Measurements from ENCODE around the gene CYP2W1. TPM values are rescaled to one million over a fixed set of nuclear protein-coding genes. Genes with fewer than 3 reads are reported as not detected.
A peak's percentile ranks its signal among the peaks of the same experiment; 100 is the strongest.

The CYP2W1 gene
- total RNA-seq, 1 experiment from 2014 or later: not detected

DNA sequence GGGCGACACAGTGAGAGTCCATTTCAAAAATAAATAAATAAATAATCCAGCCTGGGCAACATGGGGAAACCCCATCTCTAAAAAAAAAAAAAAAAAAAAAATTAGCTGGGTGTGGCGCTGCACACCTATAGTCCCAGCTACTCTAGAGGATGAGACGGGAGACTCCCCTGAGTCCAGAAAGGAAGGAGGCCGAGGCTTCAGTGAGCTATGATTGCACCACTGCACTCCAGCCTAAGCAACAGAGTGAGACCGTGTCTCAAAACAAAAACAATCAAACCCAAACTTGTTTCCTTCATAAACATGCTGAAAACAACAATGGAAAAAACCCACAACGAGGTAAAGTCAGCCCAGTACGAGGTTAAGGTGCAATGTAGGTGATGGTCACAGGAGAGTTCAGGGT, 8.8 kb upstream of the CYP2W1 start:
- Mint-ChIP-seq H3K27ac (peak overlapping the region; percentile 49; the same call in 1 of the 2 replicates), H3K27me3 (ENCODE audit: low read depth) (peaks cover 2% of the 10 kb centered on the region; the same call in 1 of the 2 replicates), H3K36me3 (peaks cover 24% of the 10 kb centered on the region), H3K4me3 (peak overlapping the region; percentile 86), H3K9me3 (no peaks in the 10 kb centered on the region), H3K4me1 (peaks cover 3% of the 10 kb centered on the region; the same call in 1 of the 2 replicates)
- DNase-seq (ENCODE audit: low spot score) (no peak), ATAC-seq (no peak)
- POLR2A ChIA-PET: interaction anchor here (1.0 kb wide), 1 partner anchor 29 kb away, joined by 3 read pairs; no protein-coding TSS in a partner anchor
- TF ChIP-seq TEAD1 (CRISPR knock-in tag; IDR thresholded peaks at IDR 0.05): no peak
- no peak for TF ChIP-seq ZNF281 (CRISPR knock-in tag; IDR thresholded peaks at IDR 0.05)
- TF ChIP-seq USF1 (CRISPR knock-in tag; IDR thresholded peaks at IDR 0.05): no peak
- TF ChIP-seq PRRX2 (CRISPR knock-in tag; IDR thresholded peaks at IDR 0.05): no peak
- no peak for TF ChIP-seq ZNF263 (CRISPR knock-in tag; IDR thresholded peaks at IDR 0.05; ENCODE audit: low read depth)
- TF ChIP-seq, protein P1, sequence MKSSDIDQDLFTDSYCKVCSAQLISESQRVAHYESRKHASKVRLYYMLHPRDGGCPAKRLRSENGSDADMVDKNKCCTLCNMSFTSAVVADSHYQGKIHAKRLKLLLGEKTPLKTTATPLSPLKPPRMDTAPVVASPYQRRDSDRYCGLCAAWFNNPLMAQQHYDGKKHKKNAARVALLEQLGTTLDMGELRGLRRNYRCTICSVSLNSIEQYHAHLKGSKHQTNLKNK (CRISPR knock-in tag; IDR thresholded peaks at IDR 0.05): no peak
- TF ChIP-seq MYBL2 (CRISPR knock-in tag; IDR thresholded peaks at IDR 0.05): no peak
- TF ChIP-seq SMAD3 (CRISPR knock-in tag; IDR thresholded peaks at IDR 0.05; ENCODE audit: borderline replicate concordance): no peak
- TF ChIP-seq, protein P2, sequence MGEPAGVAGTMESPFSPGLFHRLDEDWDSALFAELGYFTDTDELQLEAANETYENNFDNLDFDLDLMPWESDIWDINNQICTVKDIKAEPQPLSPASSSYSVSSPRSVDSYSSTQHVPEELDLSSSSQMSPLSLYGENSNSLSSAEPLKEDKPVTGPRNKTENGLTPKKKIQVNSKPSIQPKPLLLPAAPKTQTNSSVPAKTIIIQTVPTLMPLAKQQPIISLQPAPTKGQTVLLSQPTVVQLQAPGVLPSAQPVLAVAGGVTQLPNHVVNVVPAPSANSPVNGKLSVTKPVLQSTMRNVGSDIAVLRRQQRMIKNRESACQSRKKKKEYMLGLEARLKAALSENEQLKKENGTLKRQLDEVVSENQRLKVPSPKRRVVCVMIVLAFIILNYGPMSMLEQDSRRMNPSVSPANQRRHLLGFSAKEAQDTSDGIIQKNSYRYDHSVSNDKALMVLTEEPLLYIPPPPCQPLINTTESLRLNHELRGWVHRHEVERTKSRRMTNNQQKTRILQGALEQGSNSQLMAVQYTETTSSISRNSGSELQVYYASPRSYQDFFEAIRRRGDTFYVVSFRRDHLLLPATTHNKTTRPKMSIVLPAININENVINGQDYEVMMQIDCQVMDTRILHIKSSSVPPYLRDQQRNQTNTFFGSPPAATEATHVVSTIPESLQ (CRISPR knock-in tag; IDR thresholded peaks at IDR 0.05): no peak
- no peak for TF ChIP-seq GABPB1 (CRISPR knock-in tag; IDR thresholded peaks at IDR 0.05)
- no peak for TF ChIP-seq ZBTB43 (CRISPR knock-in tag; IDR thresholded peaks at IDR 0.05)
- TF ChIP-seq JAZF1 (CRISPR knock-in tag; IDR thresholded peaks at IDR 0.05): no peak
- TF ChIP-seq FOXK1 (CRISPR knock-in tag; IDR thresholded peaks at IDR 0.05): no peak
- CTCF ChIA-PET: interaction anchor here (2.0 to 4.4 kb wide), 3 partner anchors 16 to 203 kb away, joined by 4 to 43 read pairs (median 7); no protein-coding TSS in a partner anchor

GRCh38 chr7:974820-975681, 7.9 kb upstream of the CYP2W1 start, which contains the start of gene COX19:
COX19 (minus strand) TSS chr7:975549; CDS start chr7:975509, 40 bp downstream.
- DNase-seq (ENCODE audit: low spot score) (peak; percentile 89), ATAC-seq (peak; percentile 84)
- ChIA-PET POLR2A (interaction anchor here (0.6 to 1.2 kb wide), 4 partner anchors 10 to 253 kb away, joined by 3 to 5 read pairs (median 3); no protein-coding TSS in a partner anchor), CTCF (interaction anchor here (0.7 to 4.4 kb wide), 14 partner anchors 8 to 208 kb away, joined by 3 to 43 read pairs (median 5); a partner anchor contains a TSS)
- Mint-ChIP-seq H3K9me3 (no peaks in the 10 kb centered on the region), H3K4me3 (peak within 1 kb of the TSS; percentile 86), H3K36me3 (peaks cover 24% of the 10 kb centered on the region), H3K4me1 (peaks cover 3% of the 10 kb centered on the region; the same call in 1 of the 2 replicates), H3K27me3 (ENCODE audit: low read depth) (peaks cover 2% of the 10 kb centered on the region; the same call in 1 of the 2 replicates), H3K27ac (peak within 1 kb of the TSS; percentile 49)
- TF ChIP-seq, protein P3, sequence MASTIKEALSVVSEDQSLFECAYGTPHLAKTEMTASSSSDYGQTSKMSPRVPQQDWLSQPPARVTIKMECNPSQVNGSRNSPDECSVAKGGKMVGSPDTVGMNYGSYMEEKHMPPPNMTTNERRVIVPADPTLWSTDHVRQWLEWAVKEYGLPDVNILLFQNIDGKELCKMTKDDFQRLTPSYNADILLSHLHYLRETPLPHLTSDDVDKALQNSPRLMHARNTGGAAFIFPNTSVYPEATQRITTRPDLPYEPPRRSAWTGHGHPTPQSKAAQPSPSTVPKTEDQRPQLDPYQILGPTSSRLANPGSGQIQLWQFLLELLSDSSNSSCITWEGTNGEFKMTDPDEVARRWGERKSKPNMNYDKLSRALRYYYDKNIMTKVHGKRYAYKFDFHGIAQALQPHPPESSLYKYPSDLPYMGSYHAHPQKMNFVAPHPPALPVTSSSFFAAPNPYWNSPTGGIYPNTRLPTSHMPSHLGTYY (CRISPR knock-in tag; IDR thresholded peaks at IDR 0.05): no peak
- no peak for TF ChIP-seq GTF2I (CRISPR knock-in tag; conservative IDR thresholded peaks at IDR 0.05)
- TF ChIP-seq ATF3 (CRISPR knock-in tag; conservative IDR thresholded peaks at IDR 0.05): no peak
- TF ChIP-seq FOXJ3 (CRISPR knock-in tag; IDR thresholded peaks at IDR 0.05; ENCODE audit: borderline replicate concordance): no peak
- TF ChIP-seq, protein P2 (CRISPR knock-in tag; IDR thresholded peaks at IDR 0.05): no peak
- TF ChIP-seq, protein P4, sequence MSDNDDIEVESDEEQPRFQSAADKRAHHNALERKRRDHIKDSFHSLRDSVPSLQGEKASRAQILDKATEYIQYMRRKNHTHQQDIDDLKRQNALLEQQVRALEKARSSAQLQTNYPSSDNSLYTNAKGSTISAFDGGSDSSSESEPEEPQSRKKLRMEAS (CRISPR knock-in tag; IDR thresholded peaks at IDR 0.05): peak; percentile 62; the same call in 1 of the 2 replicates
- TF ChIP-seq, protein P5, sequence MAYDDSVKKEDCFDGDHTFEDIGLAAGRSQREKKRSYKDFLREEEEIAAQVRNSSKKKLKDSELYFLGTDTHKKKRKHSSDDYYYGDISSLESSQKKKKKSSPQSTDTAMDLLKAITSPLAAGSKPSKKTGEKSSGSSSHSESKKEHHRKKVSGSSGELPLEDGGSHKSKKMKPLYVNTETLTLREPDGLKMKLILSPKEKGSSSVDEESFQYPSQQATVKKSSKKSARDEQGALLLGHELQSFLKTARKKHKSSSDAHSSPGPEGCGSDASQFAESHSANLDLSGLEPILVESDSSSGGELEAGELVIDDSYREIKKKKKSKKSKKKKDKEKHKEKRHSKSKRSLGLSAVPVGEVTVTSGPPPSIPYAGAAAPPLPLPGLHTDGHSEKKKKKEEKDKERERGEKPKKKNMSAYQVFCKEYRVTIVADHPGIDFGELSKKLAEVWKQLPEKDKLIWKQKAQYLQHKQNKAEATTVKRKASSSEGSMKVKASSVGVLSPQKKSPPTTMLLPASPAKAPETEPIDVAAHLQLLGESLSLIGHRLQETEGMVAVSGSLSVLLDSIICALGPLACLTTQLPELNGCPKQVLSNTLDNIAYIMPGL (CRISPR knock-in tag; IDR thresholded peaks at IDR 0.05): peak; percentile 62; the same call in 1 of the 2 replicates
